IPS DF 19.7 (cell line): Measurements from ENCODE around the gene PCDHGC3.
"Not testable (repeated sequence)": the region's sequence is repeated elsewhere in the genome, so short reads cannot be mapped to it uniquely, and the experiment has no call there.

Experiments used
- DNase-seq: peaks from one replicate; pipeline ENCODE4 v3.0.0-alpha.2; 2013; ENCODE audit warnings: low read depth, low spot score

The PCDHGC3 gene

DNA sequence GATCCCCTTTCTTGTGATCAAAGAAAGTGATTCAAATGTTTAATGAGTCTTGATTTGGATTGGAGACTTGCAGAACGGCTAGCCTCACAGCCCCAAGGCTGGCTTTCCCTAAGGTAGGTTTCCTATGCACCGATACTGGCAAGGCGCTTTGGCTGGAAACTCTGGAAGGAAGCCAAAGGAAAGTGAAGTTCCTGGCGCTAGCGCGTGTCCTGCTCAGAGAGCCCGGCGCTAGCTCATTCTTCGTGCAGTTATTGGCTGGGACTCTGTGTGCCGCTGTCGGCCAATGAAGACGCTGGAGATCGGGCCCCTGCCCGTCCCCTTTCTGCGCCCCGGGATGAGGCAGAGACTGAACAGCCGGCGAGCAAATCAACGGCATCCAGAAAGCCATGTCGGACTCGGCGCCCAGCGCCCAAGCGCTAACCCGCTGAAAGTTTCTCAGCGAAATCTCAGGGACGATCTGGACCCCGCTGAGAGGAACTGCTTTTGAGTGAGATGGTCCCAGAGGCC lies at the start of gene PCDHGC3:
TSS of gene PCDHGC3 (plus strand) at position 342 of the 507 bp plus-strand sequence. CDS start at position 493, 151 bp downstream.
- peak; percentile 80 for DNase-seq

- DNase-seq, result no peak
These were observed 47.9 kb upstream of the PCDHGC3 start for GRCh38 chr5:141427783-141428426.

- no peak for DNase-seq
These were observed 45.2 kb upstream of the PCDHGC3 start, which contains the start of gene PCDHGA12 for GRCh38 chr5:141430332-141431113. PCDHGA12 (plus strand) TSS chr5:141430507; CDS start chr5:141430760, 253 bp downstream.

- DNase-seq, result no peak
These were observed 44.5 kb upstream of the PCDHGC3 start for GRCh38 chr5:141431286-141431685.

DNA sequence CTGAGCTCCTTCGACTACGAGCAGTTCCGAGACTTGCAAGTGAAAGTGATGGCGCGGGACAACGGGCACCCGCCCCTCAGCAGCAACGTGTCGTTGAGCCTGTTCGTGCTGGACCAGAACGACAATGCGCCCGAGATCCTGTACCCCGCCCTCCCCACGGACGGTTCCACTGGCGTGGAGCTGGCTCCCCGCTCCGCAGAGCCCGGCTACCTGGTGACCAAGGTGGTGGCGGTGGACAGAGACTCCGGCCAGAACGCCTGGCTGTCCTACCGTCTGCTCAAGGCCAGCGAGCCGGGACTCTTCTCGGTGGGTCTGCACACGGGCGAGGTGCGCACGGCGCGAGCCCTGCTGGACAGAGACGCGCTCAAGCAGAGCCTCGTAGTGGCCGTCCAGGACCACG lies 43.5 kb upstream of the PCDHGC3 start:
- not testable (repeated sequence) for DNase-seq

GRCh38 chr5:141432726-141433125 lies 43.0 kb upstream of the PCDHGC3 start:
- DNase-seq, result not testable (repeated sequence)

DNA sequence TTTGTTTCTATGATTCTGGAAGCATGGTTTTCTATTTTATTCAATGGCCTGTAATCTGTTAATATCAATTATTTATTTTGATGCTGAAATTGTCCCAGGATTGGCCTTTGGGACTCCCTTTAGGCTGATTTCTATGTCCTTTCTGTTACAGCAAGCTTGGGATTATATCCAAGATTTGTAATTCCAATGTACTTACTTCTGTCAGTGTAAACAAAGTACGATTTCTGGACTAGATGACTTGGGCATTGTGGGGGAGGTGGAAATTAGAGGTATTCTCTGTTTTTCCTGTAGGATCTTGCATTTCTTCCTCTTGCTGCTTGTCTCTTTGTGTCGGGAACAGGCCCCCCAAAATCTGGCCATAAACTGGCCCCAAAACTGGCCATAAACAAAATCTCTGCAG lies 41.8 kb upstream of the PCDHGC3 start:
- no peak for DNase-seq

GRCh38 chr5:141437221-141437620 lies 38.5 kb upstream of the PCDHGC3 start:
- no peak for DNase-seq

DNA sequence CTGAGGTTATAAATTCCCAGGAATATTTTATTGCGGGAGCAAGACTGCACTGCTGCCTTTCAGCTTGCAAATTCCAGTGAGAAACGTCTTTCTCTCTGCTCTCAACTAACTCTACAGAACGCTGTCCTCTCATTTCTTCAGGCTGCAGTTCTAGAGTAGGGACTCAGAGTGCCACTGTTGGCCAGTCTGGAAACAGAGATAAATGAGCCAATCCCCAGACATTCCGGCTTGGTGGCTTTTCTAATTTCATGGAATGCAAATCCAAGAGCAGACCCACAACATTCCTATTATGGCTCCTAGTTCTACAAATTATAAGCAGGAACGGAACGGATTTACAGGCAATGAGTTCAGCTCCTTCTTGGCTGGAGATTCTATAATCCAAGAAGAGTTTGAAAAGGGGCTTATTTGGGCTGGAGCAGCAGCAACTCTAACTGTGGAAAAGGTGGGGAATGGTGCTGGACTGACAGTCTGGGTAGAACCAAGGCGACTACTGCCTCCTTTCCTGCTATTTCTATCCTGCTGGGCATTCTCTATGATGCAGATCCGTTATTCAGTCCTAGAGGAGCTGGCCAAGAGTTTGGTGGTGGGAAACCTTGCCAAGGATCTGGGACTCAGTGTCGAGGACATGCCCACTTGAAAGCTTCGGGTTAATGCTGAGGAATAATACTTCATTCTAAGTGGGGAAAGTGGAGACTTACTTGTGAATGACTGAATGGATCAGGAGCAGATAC lies 36.2 kb upstream of the PCDHGC3 start:
- no peak for DNase-seq

GRCh38 chr5:141440341-141440740 lies 35.4 kb upstream of the PCDHGC3 start:
- DNase-seq, result no peak

GRCh38 chr5:141441571-141442170 lies 34.1 kb upstream of the PCDHGC3 start:
- no peak for DNase-seq

- DNase-seq, result no peak
These were observed 10.4 kb upstream of the PCDHGC3 start for GRCh38 chr5:141465351-141465750.

- no peak for DNase-seq
These were observed 556 bp downstream of the PCDHGC3 start for GRCh38 chr5:141476132-141476911.

DNA sequence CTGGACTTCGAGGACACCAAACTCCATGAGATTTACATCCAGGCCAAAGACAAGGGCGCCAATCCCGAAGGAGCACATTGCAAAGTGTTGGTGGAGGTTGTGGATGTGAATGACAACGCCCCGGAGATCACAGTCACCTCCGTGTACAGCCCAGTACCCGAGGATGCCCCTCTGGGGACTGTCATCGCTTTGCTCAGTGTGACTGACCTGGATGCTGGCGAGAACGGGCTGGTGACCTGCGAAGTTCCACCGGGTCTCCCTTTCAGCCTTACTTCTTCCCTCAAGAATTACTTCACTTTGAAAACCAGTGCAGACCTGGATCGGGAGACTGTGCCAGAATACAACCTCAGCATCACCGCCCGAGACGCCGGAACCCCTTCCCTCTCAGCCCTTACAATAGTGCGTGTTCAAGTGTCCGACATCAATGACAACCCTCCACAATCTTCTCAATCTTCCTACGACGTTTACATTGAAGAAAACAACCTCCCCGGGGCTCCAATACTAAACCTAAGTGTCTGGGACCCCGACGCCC lies 1.3 kb downstream of the PCDHGC3 start:
- DNase-seq, result no peak

DNA sequence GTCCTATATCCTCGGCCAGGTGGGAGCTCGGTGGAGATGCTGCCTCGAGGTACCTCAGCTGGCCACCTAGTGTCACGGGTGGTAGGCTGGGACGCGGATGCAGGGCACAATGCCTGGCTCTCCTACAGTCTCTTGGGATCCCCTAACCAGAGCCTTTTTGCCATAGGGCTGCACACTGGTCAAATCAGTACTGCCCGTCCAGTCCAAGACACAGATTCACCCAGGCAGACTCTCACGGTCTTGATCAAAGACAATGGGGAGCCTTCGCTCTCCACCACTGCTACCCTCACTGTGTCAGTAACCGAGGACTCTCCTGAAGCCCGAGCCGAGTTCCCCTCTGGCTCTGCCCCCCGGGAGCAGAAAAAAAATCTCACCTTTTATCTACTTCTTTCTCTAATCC lies 2.0 kb downstream of the PCDHGC3 start:
- DNase-seq, result no peak

DNA sequence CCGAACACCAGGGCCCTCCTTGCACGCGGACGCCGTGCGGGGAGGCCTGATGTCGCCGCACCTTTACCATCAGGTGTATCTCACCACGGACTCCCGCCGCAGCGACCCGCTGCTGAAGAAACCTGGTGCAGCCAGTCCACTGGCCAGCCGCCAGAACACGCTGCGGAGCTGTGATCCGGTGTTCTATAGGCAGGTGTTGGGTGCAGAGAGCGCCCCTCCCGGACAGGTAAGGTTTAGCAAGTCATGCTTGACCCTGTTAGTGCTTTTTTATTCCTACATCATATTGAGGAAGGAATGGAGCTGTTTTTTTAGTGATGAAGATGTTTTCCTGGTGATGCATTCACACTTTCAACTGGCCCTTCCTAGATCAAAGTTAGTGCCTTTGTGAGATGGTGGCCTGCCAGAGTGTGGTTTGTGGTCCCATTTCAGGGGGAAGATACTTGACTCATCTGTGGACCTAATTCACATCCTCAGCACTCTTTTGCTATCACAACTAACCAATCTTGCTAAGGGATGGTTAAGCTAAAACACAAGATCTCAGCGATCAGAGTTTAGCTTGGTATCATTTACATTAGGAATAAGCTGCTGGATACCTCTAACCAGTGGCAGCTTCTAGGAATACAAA lies 2.7 kb downstream of the PCDHGC3 start:
- no peak for DNase-seq

- no peak for DNase-seq
These were observed 4.0 kb downstream of the PCDHGC3 start for GRCh38 chr5:141479776-141480175.

- DNase-seq, result no peak
These were observed 8.1 kb downstream of the PCDHGC3 start for GRCh38 chr5:141483902-141484301.

DNA sequence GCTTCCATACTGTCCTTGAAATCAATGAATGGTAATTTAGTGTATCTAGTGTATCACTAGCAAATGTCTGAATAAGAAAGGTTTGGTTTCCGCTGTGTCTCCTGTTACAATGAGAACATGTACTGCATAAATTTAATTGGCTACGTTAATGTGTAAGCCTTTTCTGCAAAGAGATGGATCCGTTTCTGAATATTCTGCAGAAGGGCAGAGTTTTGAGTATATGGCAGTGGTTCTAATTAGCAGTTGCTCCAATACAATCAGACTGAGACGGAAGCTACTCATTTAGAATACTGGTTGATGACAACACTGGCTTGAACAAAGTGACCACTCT lies 8.5 kb downstream of the PCDHGC3 start:
- DNase-seq, result no peak

- no peak for DNase-seq
These were observed 9.0 kb downstream of the PCDHGC3 start, which contains the start of gene PCDHGC4 for GRCh38 chr5:141484641-141485311. PCDHGC4 (plus strand) TSS chr5:141485030; CDS start chr5:141485174, 144 bp downstream.
